ENCODE results near the gene PCAT7. TPM values are rescaled to one million over a fixed set of nuclear protein-coding genes. Genes with fewer than 3 reads are reported as not detected.

The PCAT7 gene
- total and polyA plus RNA-seq, 9 of the 15 experiments (the other 6 are each of a cell fraction or from before 2014, with no cell fraction given), result 0.09 to 0.13 TPM; not detected in 7

- peaks cover 7 to 13% of the 10 kb centered on the region in 2 experiments; a peak in 4 of 5 replicates for H3K27me3 ChIP-seq (ENCODE audit: control insufficient read depth in 2 of 2, insufficient read depth in 2 of 2, low read length in 2 of 2)
- ATAC-seq, result no peak
- CTCF ChIA-PET (ENCODE audit: low intra/inter-chr PET ratio), result no interaction called here
- H3K9me1 ChIP-seq (ENCODE audit: control insufficient read depth, insufficient read depth, low read length), result no peaks in the 10 kb centered on the region
- intact Hi-C loops (cut with micrococcal nuclease) (no loop called here), in situ Hi-C loops (cut with MboI) (no loop called here)
- H3K9me3 ChIP-seq (replicated peaks; ENCODE audit: control insufficient read depth, insufficient read depth, low read depth, low read length), result no peaks in the 10 kb centered on the region
- WGBS (ENCODE audit: insufficient coverage, low coverage, missing lambda C conversion rate), result 11% methylated on average over 2 of the region's 2 CpGs
- no peak overlapping the region for H3K9ac ChIP-seq (ENCODE audit: insufficient read depth in 1 of 2, low read depth in 2 of 2, low read length in 2 of 2)
- no peak for FAIRE-seq
- H3K4me2 ChIP-seq (ENCODE audit: insufficient read depth, low read length), result no peak overlapping the region
- H3K79me2 ChIP-seq (ENCODE audit: control insufficient read depth, insufficient read depth, low read length), result no peaks in the 10 kb centered on the region
- H3K27ac ChIP-seq (ENCODE audit: extremely low read depth, low read depth, low read length), result no peak overlapping the region
- no peaks in the 10 kb centered on the region for H3K4me1 ChIP-seq (replicated peaks in 1 of 2; ENCODE audit: control insufficient read depth in 2 of 2, insufficient read depth in 2 of 2, low read length in 2 of 2)
- H3K36me3 ChIP-seq (ENCODE audit: control insufficient read depth, insufficient read depth, low read length), result no peaks in the 10 kb centered on the region
- no peak overlapping the region for H2AFZ ChIP-seq (ENCODE audit: low read depth, low read length)
- BruUV-seq (replicated peaks), result no TSS peak
- DNase-seq (ENCODE audit: extremely low read depth in 1 of 4, low spot score in 3 of 4), result no peak
- no peak for TF ChIP-seq FIP1L1 (IDR thresholded peaks at IDR 0.05; ENCODE audit: low read depth, low read length, poor library complexity, severe bottlenecking)
- POLR2A ChIA-PET, result interaction anchor here (1.0 kb wide), 1 partner anchor 15 kb away, joined by 3 read pairs; no protein-coding TSS in a partner anchor
- H4K20me1 ChIP-seq (replicated peaks; ENCODE audit: control insufficient read depth, insufficient read depth, low read length), result no peaks in the 10 kb centered on the region
- H3K4me3 ChIP-seq, result no peak overlapping the region
Measured at GRCh38 chr9:94511955-94512265, 43.0 kb upstream of the PCAT7 start.

- DNase-seq (ENCODE audit: extremely low read depth in 1 of 4, low spot score in 3 of 4) (no peak), FAIRE-seq (no peak), ATAC-seq (no peak)
- Histone ChIP-seq H3K9me1 (ENCODE audit: control insufficient read depth, insufficient read depth, low read length) (no peaks in the 10 kb centered on the region), H3K27me3 (ENCODE audit: control insufficient read depth in 2 of 2, insufficient read depth in 2 of 2, low read length in 2 of 2) (peaks cover 3 to 8% of the 10 kb centered on the region in 2 experiments; a peak in 4 of 5 replicates), H2AFZ (ENCODE audit: low read depth, low read length) (no peak overlapping the region), H3K79me2 (ENCODE audit: control insufficient read depth, insufficient read depth, low read length) (no peaks in the 10 kb centered on the region), H3K4me2 (ENCODE audit: insufficient read depth, low read length) (no peak overlapping the region), H3K9ac (ENCODE audit: insufficient read depth in 1 of 2, low read depth in 2 of 2, low read length in 2 of 2) (no peak overlapping the region), H3K36me3 (ENCODE audit: control insufficient read depth, insufficient read depth, low read length) (no peaks in the 10 kb centered on the region), H3K4me3 (no peak overlapping the region), H3K27ac (ENCODE audit: extremely low read depth, low read depth, low read length) (no peak overlapping the region), H3K9me3 (replicated peaks; ENCODE audit: control insufficient read depth, insufficient read depth, low read depth, low read length) (no peaks in the 10 kb centered on the region), H3K4me1 (replicated peaks in 1 of 2; ENCODE audit: control insufficient read depth in 2 of 2, insufficient read depth in 2 of 2, low read length in 2 of 2) (no peaks in the 10 kb centered on the region), H4K20me1 (replicated peaks; ENCODE audit: control insufficient read depth, insufficient read depth, low read length) (no peaks in the 10 kb centered on the region)
- intact Hi-C loops (cut with micrococcal nuclease) (no loop called here), in situ Hi-C loops (cut with MboI) (no loop called here)
- ChIA-PET POLR2A (no interaction called here), CTCF (ENCODE audit: low intra/inter-chr PET ratio) (no interaction called here)
- TF ChIP-seq TSC22D4 (tag; IDR thresholded peaks at IDR 0.05), result no peak
- 10% methylated on average over 3 of the region's 3 CpGs for WGBS (ENCODE audit: insufficient coverage, low coverage, missing lambda C conversion rate)
- no TSS peak for BruUV-seq (replicated peaks)
Measured at GRCh38 chr9:94514722-94515121, 40.2 kb upstream of the PCAT7 start.

Measured in K562 (cell line).